Sigmoid colon (tissue), 7 donors: ENCODE measurements around the gene RGMB. TPM values are rescaled to one million over a fixed set of nuclear protein-coding genes. Genes with fewer than 3 reads are reported as not detected.

Source experiments
- DNase-seq: peaks from one replicate; pipeline ENCODE4 v3.0.0-alpha.2; 2019
- H3K27ac ChIP-seq, 4 donors: fragments of 200-600 bp; sonication (generic); one replicate each; pipeline ENCODE4 v1.5.1; 2016 to 2019; ENCODE audit warnings: mild to moderate bottlenecking in 1 of 4
- H3K27me3 ChIP-seq, 3 donors: fragments of 200-600 bp; sonication (generic); one replicate each; pipeline ENCODE4 v1.5.1; 2019; ENCODE audit warnings: mild to moderate bottlenecking in 1 of 3
- H3K36me3 ChIP-seq, 4 donors: fragments of 200-600 bp; sonication (generic); one replicate each; pipeline ENCODE4 v1.5.1; 2016 to 2019
- H3K4me1 ChIP-seq, 4 donors: fragments of 200-600 bp; sonication (generic); one replicate each; pipeline ENCODE4 v1.5.1; 2017 to 2019
- H3K4me3 ChIP-seq, 4 donors: fragments of 200-600 bp; sonication (generic); one replicate each; pipeline ENCODE4 v1.5.1; 2017 to 2019; ENCODE audit warnings: mild to moderate bottlenecking in 2 of 4, moderate library complexity in 1 of 4
- H3K9me3 ChIP-seq, 4 donors: fragments of 200-600 bp in 3 of 4; sonication (generic) in 3 of 4; one replicate each; pipeline versions ENCODE4 v1.5.1 to v1.6.1; 2013 to 2019
- EP300 ChIP-seq, 4 donors: sonication (generic); formaldehyde crosslinking; IDR thresholded peaks; one replicate each; pipeline ENCODE4 v1.6.1; 2017; ENCODE audit warnings: antibody characterized with exemption in 4 of 4
- POLR2A ChIP-seq, 2 donors: fragments of 450-650 bp; IDR thresholded peaks; one replicate each; pipeline ENCODE4 v1.6.1; 2016; ENCODE audit warnings: antibody characterized with exemption in 2 of 2, mild to moderate bottlenecking in 2 of 2, moderate library complexity in 2 of 2
- POLR2AphosphoS5 ChIP-seq, 4 donors: sonication (generic); formaldehyde crosslinking; IDR thresholded peaks; one replicate each; pipeline ENCODE4 v1.6.1; 2017; ENCODE audit warnings: antibody characterized with exemption in 4 of 4
- WGBS, 2 donors: extraction: QIAGEN DNeasy Blood & Tissue Kit; methylation state at CpG; one replicate each; pipeline ENCODE4 v1.1.7; 2013; 5-methylcytosine and 5-hydroxymethylcytosine counted together
- intact Hi-C: fragments of 100-400 bp; cut with DNase I; formaldehyde crosslinking; loops from one replicate; pipeline ENCODE4 v1.15.1; 2023
- polyA plus RNA-seq, 3 donors: library from polyadenylated mRNA; stranded (reverse); fragments of 200-250 nt; gene quantifications; one replicate each; pipeline ENCODE4 v1.2.3, GENCODE V29; 2013
- total RNA-seq, 4 donors: library from RNA; depleted of rRNA; stranded (reverse); fragments of >200 nt; gene quantifications; one replicate each; pipeline ENCODE4 v1.1.0, GENCODE V29; 2016
- TF ChIP-seq, protein P1 (sequence below), 4 experiments: fragments of 450-650 bp in 3 of 4; fragments of 200-600 bp in 1 of 4; IDR thresholded peaks; one replicate each; pipeline ENCODE4 v1.5.1; 2016 to 2019; ENCODE audit warnings: antibody characterized with exemption in 4 of 4, mild to moderate bottlenecking in 3 of 4, moderate library complexity in 2 of 4
- donor health status: healthy with polysubstance abuse.
- donor health status: Bipolar disorder and iron deficiency.
- donor health status: healthy.

The RGMB gene
- total and polyA plus RNA-seq, 7 donors, result 3.7 to 32.1 (median 25.0) TPM

DNA sequence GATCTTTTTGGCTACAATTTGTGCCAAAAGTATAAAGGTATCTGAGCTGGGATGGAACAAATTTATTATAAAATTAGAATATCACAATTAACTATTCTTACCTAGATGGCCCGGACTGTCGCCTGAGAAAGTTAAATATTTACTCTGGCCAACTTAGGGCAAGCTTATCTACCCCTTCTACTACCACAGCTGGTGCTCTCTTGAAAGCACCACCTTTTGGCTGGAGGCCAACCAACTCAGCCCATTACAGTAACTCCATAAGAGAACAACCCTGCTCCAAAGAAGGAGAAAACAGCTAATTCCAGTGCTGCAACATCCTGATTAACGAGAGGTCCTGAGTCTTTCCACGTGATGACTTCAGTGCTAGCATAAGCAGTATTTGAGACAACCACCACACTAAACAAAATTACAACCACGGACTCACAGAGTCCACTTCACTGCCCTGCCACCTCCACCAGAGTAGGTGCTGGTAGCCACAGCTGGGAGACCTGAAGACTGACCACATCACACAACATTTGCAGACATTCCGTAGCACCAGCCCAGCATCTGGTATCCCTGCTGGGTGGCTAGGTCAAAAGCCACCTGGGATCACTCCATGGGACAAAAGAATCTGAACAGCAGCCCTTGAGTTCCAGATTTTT is 43.2 kb downstream of the RGMB start:
- DNase-seq, result no peak
- H3K4me3 ChIP-seq, result no peak overlapping the region
- 23 to 69% methylated on average over 6 of the region's 6 CpGs for WGBS, 2 donors
- peaks cover 0 to 5% (median 0%) of the 10 kb centered on the region in 4 donors for H3K9me3 ChIP-seq
- no peak for TF ChIP-seq POLR2AphosphoS5 (IDR thresholded peaks at IDR 0.05)
- TF ChIP-seq EP300 (IDR thresholded peaks at IDR 0.05), result no peak
- TF ChIP-seq, protein P1, sequence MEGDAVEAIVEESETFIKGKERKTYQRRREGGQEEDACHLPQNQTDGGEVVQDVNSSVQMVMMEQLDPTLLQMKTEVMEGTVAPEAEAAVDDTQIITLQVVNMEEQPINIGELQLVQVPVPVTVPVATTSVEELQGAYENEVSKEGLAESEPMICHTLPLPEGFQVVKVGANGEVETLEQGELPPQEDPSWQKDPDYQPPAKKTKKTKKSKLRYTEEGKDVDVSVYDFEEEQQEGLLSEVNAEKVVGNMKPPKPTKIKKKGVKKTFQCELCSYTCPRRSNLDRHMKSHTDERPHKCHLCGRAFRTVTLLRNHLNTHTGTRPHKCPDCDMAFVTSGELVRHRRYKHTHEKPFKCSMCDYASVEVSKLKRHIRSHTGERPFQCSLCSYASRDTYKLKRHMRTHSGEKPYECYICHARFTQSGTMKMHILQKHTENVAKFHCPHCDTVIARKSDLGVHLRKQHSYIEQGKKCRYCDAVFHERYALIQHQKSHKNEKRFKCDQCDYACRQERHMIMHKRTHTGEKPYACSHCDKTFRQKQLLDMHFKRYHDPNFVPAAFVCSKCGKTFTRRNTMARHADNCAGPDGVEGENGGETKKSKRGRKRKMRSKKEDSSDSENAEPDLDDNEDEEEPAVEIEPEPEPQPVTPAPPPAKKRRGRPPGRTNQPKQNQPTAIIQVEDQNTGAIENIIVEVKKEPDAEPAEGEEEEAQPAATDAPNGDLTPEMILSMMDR (IDR thresholded peaks at IDR 0.05), result no peak
- TF ChIP-seq POLR2A (IDR thresholded peaks at IDR 0.05), result no peak
- no peaks in the 10 kb centered on the region for H3K4me1 ChIP-seq
- H3K36me3 ChIP-seq, result no peaks in the 10 kb centered on the region
- intact Hi-C loops, result no loop called here
- no peaks in the 10 kb centered on the region for H3K27me3 ChIP-seq
- H3K27ac ChIP-seq, result no peak overlapping the region

DNA sequence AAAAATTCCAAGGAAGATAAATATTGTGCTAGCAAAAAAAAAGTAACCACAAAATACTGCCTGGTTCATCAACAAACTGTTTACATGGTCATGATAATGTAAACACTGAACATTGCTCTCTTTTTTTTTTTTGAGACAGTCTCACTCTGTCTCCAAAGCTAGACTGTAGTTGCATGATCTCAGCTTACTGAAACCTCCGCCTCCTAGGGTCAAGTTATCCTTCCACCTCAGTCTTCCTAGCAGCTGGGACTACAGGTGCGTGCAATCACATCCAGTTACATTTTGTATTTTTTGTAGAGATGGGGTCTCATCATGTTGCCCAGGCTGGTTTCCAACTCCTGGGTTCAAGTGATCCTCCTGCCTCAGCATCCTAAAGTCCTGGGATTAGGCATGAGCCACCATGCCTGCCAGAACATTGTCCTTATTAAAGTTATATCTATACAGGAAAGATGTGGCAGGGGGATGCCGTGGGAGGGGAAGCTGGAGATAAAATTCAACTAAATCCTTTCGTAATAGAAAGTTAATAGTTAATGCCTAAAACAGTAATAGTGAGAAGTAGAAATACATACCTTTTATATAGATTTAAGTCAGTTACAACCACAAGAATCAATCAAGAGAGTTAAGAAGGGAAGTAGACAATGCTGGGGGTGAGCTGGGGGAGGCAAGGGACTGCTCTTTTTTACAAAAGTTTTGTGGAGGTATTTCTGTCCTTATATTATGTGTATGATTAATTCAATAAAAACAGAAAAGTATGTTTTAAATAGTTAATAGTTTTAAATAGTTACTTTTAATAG is 52.3 kb downstream of the RGMB start:
- Histone ChIP-seq H3K9me3 (peaks cover 0 to 4% (median 0%) of the 10 kb centered on the region in 4 donors), H3K27ac (no peak overlapping the region), H3K4me1 (no peaks in the 10 kb centered on the region), H3K4me3 (no peak overlapping the region), H3K36me3 (no peaks in the 10 kb centered on the region), H3K27me3 (no peaks in the 10 kb centered on the region)
- DNase-seq, result no peak
- intact Hi-C loops, result loop anchor here (10.0 kb wide), 1 partner anchor 1591 kb away; no protein-coding TSS in a partner anchor
- no peak for TF ChIP-seq POLR2AphosphoS5 (IDR thresholded peaks at IDR 0.05)
- no peak for TF ChIP-seq EP300 (IDR thresholded peaks at IDR 0.05)
- TF ChIP-seq POLR2A (IDR thresholded peaks at IDR 0.05), result no peak
- TF ChIP-seq, protein P1 (IDR thresholded peaks at IDR 0.05), result no peak
- WGBS, 2 donors, result 89 to 94% methylated on average over 4 of the region's 4 CpGs

DNA sequence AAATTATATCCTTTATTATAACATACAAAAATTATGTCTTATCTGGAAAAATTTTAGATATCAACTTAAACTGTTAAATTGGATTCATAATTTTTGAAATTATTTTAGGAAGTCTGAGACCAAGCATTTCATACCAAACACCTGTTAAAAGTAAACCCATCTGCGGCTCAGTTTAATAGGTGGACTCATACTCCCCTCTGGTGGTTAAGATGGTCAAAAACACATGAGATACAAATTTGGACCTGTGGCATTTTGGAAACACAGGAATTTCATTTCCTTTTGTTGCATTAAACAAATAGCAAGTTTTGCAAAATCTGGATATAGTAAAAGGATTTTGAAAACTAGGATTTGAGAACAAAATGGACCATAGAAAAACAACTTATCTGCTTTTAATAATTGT is 53.7 kb downstream of the RGMB start:
- TF ChIP-seq POLR2A (IDR thresholded peaks at IDR 0.05) (no peak), EP300 (IDR thresholded peaks at IDR 0.05) (no peak), POLR2AphosphoS5 (IDR thresholded peaks at IDR 0.05) (no peak)
- TF ChIP-seq, protein P1 (IDR thresholded peaks at IDR 0.05), result peak in 3 of 4 experiments; percentile 25 to 52 (median 29)
- Histone ChIP-seq H3K27me3 (no peaks in the 10 kb centered on the region), H3K9me3 (no peaks in the 10 kb centered on the region), H3K27ac (no peak overlapping the region), H3K36me3 (no peaks in the 10 kb centered on the region), H3K4me1 (no peaks in the 10 kb centered on the region), H3K4me3 (no peak overlapping the region)
- intact Hi-C loops, result loop anchor here (10.0 kb wide), 1 partner anchor 1592 kb away; no protein-coding TSS in a partner anchor
- WGBS, 2 donors, result 14 to 35% methylated on average over 1 of the region's 1 CpG
- no peak for DNase-seq

DNA sequence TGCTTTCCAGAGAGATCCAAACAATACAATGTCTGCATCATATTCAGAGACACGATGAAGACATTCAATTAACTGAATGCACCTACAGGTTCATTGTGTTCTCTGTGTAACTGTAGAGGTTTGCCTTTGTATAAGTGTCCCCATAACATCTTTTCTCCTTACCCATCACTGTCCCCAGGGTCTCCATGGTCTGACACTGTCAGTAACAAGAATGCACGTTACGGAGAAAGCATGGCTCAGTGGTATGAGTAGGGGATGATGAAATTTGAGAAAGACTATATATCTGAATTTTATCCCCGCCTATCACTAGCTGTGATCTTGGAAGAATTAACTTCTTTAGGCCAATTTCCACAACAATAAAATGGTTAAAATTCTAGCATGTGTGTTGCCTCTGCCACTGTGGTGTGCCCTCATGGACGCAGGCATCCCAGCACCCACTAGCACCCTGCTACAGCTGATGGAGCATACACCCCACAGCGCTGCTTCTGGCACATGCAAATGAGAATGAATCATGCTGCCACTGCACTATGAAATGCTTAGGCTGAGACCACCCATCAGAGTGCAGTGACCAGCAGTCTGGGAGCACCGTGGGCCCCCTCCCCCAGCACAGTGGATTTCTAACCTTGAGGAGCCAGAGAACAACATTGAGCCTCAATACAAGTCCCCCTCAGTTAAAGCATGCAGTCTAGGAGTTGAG is 54.3 kb downstream of the RGMB start:
- no peak overlapping the region for H3K4me3 ChIP-seq
- H3K27me3 ChIP-seq, result no peaks in the 10 kb centered on the region
- TF ChIP-seq POLR2A (IDR thresholded peaks at IDR 0.05) (no peak), EP300 (IDR thresholded peaks at IDR 0.05) (no peak), POLR2AphosphoS5 (IDR thresholded peaks at IDR 0.05) (no peak)
- TF ChIP-seq, protein P1 (IDR thresholded peaks at IDR 0.05), result no peak
- DNase-seq, result no peak
- no peaks in the 10 kb centered on the region for H3K9me3 ChIP-seq
- H3K27ac ChIP-seq, result no peak overlapping the region
- 77 to 82% methylated on average over 7 of the region's 7 CpGs for WGBS, 2 donors
- no peaks in the 10 kb centered on the region for H3K4me1 ChIP-seq
- intact Hi-C loops, result loop anchor here (10.0 kb wide), 1 partner anchor 1593 kb away; no protein-coding TSS in a partner anchor
- H3K36me3 ChIP-seq, result no peaks in the 10 kb centered on the region
